Kasumi-1 (cell line): ENCODE measurements around the gene TTC39A.

Source experiments
- DNase-seq, 2 experiments: peaks; one replicate each; lab custom pipeline; 2025; lab: John Stamatoyannopoulos, UW

TTC39A gene

GRCh38 chr1:51330331-51331201 lies at the start of gene TTC39A:
TSS of gene TTC39A (minus strand) at chr1:51330562. CDS start at chr1:51330477, 85 bp downstream.
- DNase-seq, result no peak

- no peak for DNase-seq
Observed at GRCh38 chr1:51378871-51379270, 48.5 kb upstream of the TTC39A start.

- no peak for DNase-seq
Observed at GRCh38 chr1:51373898-51374297, 43.5 kb upstream of the TTC39A start.

- no peak for DNase-seq
Observed at GRCh38 chr1:51372561-51372960, 42.2 kb upstream of the TTC39A start.

GRCh38 chr1:51369171-51369570 lies 38.8 kb upstream of the TTC39A start:
- no peak for DNase-seq

- no peak for DNase-seq
Observed at GRCh38 chr1:51365774-51366173, 35.4 kb upstream of the TTC39A start.

- no peak for DNase-seq
Observed at GRCh38 chr1:51359879-51360278, 29.5 kb upstream of the TTC39A start.

GRCh38 chr1:51355382-51355781 lies 25.0 kb upstream of the TTC39A start:
- DNase-seq, result no peak

GRCh38 chr1:51354416-51354815 lies 24.1 kb upstream of the TTC39A start:
- DNase-seq, result no peak

- DNase-seq, result no peak
Observed at GRCh38 chr1:51351907-51352306, 21.5 kb upstream of the TTC39A start.

GRCh38 chr1:51349862-51350261 lies 19.5 kb upstream of the TTC39A start:
- no peak for DNase-seq

GRCh38 chr1:51348147-51348527 lies 17.8 kb upstream of the TTC39A start:
- DNase-seq, result no peak

GRCh38 chr1:51347398-51348146 lies 17.2 kb upstream of the TTC39A start:
- DNase-seq, result no peak

- DNase-seq, result no peak
Observed at GRCh38 chr1:51346086-51346942, 16.0 kb upstream of the TTC39A start.

GRCh38 chr1:51345300-51345687 lies 14.9 kb upstream of the TTC39A start:
- no peak for DNase-seq

GRCh38 chr1:51344602-51345299 lies 14.4 kb upstream of the TTC39A start:
- no peak for DNase-seq

GRCh38 chr1:51344276-51344601 lies 13.9 kb upstream of the TTC39A start:
- DNase-seq, result no peak

GRCh38 chr1:51343624-51344023 lies 13.3 kb upstream of the TTC39A start:
- no peak for DNase-seq

GRCh38 chr1:51342591-51343206 lies 12.3 kb upstream of the TTC39A start:
- no peak for DNase-seq

- DNase-seq, result peak; percentile 41 to 47
Observed at GRCh38 chr1:51341876-51342496, 11.6 kb upstream of the TTC39A start.

GRCh38 chr1:51340380-51340779 lies 10.0 kb upstream of the TTC39A start:
- DNase-seq, result no peak
